ENCODE results near the gene SUGT1.
"Not testable (repeated sequence)": the region's sequence is repeated elsewhere in the genome, so short reads cannot be mapped to it uniquely, and the experiment has no call there.

Gene SUGT1

DNA sequence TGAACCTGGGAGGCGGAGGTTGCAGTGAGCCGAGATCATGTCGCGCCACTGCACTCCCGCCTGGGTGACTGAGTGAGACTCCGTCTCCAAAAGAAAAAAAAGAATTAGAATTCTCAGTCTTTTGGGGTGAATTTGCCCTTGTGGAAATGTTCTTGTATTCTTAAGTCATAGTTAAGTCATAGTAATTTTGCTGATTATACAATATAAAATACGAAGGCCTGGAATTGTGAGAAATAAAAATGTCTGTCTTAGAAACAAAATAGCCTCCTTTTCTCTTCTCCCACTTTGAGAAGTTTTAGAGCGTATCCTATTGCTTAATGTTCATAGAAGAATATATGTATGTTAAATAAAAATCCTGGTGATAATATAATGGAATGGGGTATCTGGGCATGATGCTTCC lies 18.1 kb downstream of the SUGT1 start:
- no peak for DNase-seq

DNA sequence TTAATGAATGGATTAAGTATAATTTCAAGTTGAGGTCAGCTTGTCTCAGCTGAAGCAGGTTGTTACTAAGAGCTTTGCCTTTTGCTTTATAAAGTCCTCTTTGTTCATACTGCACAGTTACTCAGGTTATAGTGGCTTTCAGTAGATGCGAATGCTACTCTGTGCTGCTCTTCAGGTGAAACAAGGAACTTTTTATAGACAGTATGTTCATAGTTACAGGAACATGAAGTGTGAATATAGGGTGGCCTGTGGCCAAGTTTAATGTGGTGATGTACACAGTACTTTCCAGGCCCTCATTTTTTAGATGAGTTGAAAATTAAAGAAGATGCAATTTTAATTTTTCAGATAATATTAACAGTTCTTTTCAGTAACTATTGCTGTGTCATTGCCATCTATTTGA lies 20.8 kb downstream of the SUGT1 start:
- no peak for DNase-seq

DNA sequence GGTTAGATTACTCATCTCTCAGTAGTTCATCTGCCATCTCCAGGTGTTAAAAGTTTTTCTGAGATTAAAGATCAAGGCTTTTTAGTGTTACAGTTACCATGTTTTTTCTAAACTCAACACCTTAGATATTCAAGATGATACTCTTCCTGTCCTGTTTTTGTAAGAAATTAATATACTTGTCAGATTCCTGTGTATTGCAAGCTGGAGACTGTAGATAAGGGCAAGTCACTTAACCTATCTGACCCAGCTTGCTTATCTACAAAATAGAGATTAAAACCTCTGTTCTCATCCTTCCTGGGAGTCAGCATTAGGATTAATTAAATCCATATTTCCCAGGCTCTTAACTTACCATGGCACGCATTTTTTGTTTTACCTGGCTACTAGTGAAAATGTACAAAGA lies 25.2 kb downstream of the SUGT1 start:
- no peak for DNase-seq

DNA sequence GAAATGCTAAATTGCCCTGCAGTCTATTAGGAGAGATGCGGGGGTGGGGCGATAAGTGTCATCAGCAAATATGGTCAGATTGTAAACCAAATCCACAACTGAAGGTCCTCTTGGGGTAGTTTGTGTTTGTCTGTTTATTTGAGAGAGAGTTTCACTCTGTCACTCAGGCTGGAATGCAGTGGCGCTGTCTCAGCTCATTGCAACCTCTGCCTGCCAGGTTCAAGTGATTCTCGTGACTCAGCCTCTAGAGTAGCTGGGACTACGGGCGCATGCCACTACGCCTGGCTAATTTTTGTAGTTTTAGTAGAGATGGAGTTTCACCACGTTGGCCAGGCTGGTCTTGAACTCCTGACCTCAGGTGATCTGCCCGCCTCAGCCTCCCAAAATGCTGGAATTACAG lies 33.2 kb downstream of the SUGT1 start:
- not testable (repeated sequence) for DNase-seq

DNA sequence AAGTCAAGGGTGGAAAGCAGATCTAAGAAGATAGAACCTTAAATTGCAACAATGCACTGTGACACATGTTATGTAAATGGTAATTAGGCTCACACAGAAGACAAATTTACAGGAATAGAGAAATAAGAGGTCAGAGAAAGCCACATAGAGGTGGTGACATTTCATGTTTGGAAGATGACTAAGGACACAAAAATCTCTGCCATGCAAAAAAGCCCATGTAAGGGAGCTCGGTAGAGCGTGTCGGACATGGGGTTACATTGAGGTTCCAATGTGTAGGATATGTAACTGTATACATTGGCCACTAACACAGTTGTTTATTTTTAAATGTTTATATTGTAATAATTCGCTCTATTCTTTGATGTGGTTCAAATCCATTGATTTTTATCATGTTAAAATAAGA lies 33.7 kb downstream of the SUGT1 start:
- no peak for DNase-seq

DNA sequence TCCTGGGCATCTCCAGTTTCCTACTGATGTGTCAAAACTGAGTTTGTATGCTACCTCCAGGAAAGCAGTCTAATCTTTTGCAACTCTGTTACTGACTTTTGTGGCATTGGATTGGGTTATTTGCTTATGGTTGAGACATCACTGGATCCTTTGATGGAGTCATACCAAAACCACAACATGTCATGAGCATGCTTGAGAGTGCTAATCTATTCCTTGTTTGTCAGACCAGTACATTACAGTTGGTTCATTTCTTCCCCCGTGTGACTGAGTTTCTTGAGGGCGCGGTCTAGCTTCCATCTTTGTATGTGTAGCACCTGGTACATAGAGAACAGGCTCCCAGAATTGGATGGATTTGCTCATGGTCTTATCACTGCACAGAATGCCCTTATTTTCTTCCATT lies 43.2 kb downstream of the SUGT1 start:
- no peak for DNase-seq

DNA sequence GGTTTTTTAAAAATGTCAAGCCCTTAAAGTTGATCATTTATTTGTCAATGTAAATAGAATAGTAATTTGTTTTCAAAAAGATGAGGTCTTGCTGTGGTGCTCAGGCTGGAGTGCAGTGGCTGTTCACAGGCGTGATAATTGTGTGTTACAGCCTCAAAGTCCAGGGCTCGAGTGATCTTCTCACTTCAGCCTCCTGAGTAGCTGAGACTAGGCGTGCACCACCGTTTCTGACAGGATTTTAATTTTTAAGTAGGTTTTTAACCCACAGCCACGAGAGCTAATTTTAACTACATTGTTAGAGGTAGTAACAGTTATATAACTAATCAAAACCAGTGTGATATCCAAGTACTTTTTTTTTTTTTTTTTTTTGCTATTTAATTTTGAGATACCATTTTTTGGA lies 43.9 kb downstream of the SUGT1 start:
- DNase-seq: no peak

DNA sequence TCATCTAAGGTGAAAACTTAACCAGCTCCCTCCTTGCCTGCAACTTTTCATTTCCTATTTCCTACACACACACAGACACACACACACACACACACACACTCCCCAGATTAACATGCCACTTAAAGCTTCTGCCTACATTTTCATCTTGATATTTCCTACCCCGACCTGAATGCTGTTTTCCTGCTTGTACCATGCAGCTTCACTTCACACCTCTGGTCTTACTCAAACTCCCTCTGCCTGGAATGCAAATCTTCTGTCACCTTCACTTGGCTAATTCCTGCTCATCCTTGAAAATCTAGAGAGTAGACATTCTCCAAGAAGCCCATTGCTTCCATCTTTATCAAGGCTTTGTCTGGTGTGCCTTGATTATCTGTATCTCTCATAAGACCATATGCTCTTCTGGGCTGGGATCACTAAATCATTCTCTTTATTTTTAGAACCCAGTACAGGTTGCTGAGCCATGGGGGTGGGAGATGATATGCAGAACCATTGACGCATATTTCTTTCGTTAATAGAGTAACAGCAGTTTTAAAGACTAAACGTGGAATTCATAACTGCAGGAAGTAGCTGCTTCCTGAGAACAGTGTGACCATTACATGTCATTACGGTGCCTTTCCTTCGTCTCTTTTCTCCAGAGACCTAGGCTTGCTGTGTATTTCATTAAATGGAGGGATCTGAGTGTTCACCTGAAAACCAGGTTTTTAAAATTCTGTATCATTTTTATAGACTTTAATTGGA lies 49.3 kb downstream of the SUGT1 start:
- DNase-seq: no peak

DNA sequence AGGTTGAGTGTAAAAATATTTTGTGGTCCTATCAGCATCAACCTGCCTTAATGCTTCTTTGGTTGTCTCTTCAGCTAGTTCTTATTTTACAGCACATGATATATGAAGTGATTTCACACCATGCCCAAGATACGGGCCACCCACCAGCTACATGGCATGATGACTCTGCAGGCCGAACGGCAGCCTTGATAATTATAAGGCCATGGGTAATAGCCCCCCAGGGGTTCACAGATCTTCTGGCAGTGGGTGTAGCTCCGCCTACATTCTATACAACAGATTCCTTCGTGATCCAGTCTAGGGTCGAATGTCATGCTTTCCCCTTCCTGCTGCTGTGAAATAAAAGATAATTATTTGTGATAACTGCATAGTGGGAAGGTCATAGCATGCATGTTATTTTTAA lies 50.8 kb downstream of the SUGT1 start:
- no peak for DNase-seq

DNA sequence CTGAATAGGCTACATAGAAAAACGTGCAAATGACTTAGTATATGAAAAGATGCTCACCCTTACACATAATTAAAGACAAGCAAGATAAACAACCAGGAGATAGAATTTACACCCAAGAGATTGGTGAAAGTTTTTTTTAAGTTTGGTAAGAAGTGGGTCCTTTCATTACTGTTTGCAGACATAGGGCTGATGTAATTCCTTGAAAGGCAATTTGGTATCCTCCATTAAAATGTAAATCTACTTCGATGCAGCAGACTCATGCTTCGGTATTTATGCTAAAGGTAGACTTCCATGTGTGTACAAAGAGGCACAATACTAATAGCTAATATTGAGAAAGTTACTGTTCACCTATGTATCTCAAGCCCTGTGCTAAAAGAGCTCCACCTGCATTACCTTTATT lies 53.4 kb downstream of the SUGT1 start:
- no peak for DNase-seq

DNA sequence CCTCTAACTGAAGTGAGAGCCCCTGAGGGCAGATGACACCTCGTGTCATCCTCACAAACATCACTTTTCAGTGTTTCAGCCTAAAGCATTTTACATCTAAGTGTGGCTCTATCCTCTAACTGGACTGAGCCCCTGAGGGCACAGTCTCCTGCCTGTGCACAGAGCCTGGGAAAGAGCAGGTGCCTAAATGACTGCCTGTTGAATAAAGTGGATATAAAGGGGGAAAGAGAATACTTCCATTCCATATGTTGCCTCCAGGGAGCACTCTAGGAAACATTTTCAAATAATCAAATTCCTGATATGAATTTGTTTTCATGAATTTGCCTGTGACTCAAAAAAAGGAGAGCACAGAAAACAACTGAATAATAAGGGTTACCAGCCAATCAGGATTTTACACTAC lies 54.7 kb downstream of the SUGT1 start:
- no peak for DNase-seq

DNA sequence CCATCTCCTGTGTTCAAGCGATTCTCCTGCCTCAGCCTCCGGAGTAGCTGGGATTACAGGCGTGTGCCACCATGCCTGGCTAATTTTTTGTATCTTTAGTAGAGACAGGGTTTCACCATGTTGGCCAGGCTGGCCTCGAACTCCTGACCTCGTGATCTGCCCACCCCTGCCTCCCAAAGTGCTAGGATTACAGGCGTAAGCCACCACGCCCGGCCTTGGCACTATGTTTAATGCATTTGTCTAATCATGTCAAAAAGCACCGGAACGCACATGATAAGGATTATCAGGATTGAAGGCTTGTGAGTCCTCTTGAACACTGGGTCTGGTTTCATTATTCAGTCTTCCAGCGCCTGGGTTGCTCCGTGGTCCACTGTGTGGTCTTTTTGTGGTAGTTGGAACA lies 55.6 kb downstream of the SUGT1 start:
- DNase-seq: not testable (repeated sequence)

DNA sequence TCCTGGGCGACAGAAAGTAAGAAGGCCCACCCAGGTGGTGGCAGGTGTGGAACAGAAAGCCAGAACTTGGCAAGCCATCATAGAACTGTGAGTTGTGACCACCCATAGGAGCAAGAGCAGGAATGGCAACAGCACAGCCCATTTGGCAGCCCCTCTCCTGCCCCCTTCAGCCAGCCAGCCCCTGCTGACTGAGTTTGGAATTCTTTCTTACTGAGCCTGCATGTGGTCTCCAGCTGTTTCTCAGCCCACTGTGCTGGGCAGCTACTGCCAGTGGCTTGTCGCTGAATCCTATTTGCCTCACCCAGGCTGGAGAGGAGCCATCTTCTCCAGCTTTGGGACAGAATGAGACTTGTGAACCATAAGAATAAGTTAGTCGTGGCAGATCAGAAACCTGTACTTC lies 58.6 kb downstream of the SUGT1 start:
- no peak for DNase-seq

DNA sequence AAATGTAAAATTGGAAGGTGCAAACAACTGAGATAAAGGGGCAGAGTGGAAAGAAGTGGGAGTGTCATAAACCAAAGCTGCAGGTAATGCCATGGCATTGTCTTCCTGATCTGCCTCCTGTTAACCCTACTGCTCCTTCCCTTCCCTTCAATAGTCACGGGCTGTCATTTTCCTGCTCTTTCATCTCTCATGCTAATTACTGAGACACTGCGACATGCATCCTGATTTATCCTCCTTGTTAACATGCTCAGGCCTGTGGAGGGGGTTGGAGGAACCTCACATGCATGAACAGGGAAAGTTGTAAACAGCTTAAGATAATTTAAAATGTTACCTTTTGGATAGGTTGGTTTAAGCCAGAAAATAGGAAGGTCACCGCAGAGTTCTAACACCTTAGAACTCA lies 59.7 kb downstream of the SUGT1 start:
- no peak for DNase-seq

DNA sequence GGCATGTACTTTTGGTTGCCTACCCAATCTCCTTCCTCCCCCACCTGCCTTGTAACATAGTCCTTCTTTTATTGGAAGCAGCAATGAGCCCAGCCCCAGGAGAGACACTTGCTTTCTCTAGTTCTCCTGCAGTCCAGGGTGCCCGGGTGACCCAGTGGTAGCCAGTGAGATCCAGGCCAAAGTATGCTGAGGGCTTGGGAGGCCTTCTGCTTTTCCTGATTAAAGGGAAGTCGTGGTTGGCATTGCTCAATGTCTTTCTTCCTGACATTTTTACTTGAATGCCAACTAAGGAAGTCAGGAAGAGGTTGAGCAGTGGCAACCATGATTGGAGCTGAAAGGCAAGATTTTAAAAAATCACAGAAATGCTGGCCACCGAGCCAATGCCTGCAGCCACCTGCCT lies 61.3 kb downstream of the SUGT1 start:
- no peak for DNase-seq

DNA sequence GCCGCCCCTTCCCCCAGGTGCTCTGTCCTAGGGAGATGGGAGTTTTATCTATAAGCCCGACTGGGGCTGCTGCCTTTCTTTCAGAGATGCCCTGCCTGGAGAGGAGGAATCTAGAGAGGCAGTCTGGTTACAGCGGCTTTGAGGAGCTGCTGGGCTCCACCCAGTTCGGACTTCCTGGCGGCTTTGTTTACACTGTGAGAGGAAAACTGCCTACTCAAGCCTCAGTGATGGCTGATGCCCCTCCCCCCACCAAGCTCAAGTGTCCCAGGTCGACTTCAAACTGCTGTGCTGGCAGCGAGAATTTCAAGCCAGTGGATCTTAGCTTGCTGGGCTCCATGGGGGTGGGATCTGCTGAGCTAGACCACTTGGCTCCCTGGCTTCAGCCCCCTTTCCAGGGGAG lies 68.3 kb downstream of the SUGT1 start:
- DNase-seq: not testable (repeated sequence)

DNA sequence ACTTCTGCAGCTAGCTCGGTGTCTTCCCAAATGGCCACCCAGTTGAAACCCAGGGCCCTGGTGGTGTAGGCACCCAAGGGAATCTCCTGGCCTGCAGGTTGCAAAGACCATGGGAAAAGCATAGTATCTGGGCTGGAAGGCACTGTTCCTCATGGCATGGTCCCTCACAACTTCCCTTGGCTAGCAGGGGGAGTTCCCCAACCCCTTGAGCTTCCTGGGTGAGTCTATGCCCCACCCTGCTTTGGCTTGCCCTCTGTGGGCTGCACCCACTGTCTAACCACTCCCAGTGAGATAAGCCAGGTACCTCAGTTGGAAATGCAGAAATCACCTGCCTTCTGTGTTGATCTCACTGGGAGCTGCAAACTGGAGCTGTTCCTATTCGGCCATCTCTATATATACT lies 68.7 kb downstream of the SUGT1 start:
- DNase-seq: not testable (repeated sequence)

DNA sequence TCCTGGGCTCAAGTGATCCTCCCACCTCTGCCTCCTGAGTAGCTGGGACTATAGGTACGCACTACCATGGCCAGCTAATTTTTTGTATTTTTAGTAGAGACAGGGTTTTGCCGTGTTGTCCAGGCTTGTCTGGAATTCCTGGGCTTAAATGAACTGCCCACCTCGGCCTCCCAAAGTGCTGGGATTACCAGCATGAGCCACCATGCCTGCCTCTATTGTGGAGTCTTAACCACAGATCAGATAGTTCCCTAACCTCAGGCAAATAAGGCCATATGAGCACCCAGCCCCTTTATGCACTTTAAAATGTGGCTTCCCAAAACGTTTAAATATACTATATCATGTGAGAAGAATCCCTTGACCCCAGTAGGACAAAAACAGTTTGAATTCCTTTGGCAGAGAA lies 70.5 kb downstream of the SUGT1 start:
- DNase-seq: no peak

DNA sequence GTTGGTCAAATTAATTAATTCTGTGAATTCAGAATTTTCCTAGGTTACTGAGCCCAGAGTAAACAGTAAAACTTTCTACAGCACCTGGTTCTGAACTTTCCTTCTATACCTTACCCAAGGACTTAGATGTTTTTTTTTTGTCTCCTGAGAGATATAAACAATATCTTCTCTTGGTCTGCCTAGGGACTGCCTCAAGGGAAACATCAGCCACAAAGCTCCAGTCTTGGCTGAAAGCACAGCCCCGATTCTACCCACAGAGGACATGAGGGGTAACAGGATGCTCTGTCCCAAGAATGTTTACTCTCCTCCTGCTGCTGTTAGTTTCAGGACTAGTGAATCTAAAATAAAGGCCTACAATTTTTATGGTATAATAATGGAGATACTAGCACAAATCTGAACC lies 72.7 kb downstream of the SUGT1 start:
- DNase-seq: no peak

DNA sequence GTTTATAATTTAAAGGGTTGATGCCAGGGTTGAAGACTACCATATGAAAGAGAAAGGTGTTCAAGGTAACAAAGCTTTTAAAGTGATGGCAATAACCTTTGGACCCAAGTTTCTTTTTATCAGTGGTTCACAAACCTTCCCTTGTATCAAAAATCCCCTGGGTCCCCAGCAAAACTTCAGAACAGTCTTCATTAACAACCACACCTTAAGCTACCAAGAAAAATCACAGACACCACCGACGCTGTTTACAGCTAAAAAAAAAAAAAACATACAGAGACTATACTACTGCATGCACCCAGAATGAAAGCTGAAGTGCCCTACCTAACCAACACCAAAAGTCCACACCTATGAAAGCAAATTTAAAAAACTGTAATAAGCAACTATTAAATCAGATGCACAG lies 73.6 kb downstream of the SUGT1 start:
- no peak for DNase-seq

DNA sequence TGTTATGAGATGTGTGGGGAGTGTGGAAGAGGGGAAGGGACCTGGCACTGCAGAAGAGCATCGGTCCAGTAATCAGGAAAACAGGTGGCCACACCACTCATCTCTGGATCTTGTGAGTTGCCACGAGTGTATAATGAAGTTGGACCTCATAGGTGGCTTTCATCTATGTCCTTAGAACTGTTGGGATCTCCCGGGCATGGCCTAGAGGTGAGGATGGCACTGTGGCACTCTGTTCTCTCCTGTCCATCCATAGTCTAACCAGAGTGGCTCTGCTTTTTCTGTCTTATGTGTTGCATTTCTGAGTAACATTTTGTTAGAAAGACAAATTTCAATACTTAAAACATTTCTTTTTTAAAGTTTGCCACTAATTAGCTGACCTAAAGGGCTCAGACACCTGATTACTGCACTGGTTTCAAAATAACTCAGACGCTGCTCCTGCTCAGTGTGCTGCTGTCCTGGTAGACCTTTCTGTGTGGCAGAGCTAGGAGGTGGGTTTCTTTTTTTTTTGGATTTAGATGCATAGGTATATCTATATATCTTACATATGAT lies 81.5 kb downstream of the SUGT1 start:
- DNase-seq: no peak

DNA sequence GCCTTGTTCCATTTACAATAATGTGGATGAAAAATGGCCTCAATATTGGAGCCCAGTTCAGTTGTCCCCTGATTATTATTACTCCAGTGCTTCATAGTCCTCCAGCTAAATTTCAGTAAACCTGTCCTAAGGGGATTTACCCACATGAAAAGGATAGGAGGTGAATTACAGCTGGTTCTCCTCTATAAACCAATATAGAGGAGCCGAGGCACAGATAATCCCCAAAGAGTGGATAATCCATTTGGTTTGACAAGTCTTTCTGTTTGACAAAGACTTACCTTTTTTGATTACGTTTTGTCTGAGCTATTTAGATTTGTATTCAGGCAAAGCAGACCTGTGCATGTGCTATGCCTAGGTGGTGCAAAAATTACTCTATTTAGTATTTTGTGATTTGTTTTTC lies 84.3 kb downstream of the SUGT1 start:
- no peak for DNase-seq

DNA sequence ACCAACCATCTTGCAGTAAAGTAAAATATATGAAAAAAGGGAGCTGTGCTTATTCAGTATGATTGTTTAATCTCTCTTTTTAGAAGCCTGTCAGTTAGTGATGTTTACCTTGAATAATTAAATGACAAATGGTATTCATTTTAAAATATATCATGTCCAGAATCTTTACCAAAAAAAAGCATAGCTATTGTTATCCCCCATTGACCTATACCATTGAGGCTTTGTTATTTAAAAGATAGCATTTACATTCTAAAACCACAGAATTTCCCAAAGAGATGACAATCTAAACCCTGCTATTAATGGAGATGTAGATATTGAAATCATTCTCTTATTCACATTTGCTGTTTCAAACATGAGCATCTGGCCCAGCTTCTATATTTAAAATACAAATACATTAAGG lies 84.8 kb downstream of the SUGT1 start:
- DNase-seq: no peak

DNA sequence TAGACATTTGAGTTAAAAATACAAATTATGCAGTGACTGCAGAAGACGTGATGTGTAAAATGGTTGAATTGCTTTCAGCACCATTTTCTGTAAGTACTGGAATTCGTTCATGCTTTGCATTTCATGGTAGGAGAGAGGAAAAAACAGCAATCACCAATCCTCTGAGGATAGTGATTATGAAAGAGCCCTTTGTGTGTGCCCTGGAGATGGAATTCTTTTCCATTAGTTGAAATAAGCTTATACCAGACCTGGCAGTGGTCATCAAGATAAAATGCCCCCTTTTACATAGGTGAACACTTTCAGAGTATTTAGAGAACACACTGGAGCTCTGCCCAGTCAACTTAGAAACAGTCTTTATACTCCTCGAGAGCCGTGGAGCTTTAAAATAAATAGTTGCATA lies 85.3 kb downstream of the SUGT1 start:
- DNase-seq: no peak
